ENCODE data around the gene ACOX3. TPM values are rescaled to one million over a fixed set of nuclear protein-coding genes. Genes with fewer than 3 reads are reported as not detected.

The ACOX3 gene
- total and polyA plus RNA-seq, 9 of the 15 experiments (the other 6 are each of a cell fraction or from before 2014, with no cell fraction given): 0.68 to 7.3 (median 3.7) TPM

DNA sequence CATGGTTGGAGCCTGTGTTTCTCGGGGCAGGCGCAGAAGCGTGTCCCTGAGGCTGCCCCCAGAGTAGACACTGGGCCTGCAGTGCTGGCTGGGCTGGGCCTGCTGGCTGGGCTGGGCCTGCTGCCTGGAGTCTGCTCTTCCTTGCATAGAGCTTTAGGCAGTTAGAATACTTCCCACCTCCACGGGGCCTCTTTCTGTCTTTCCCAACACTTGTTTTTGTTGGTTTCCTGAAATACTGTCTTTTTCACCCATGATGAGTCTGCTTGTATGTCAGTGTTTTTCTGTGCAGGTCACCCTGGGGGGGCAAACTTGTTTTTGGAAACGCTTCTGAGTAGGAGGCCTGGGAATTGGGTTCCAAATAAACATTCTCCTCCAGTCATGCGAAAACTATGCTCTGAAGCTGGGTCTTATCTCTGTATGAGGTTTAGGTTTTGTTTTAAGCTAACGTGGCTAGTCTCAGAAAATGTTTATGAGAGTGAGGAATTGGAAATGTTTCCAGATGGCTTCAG is 32.2 kb upstream of the ACOX3 start:
- TF ChIP-seq, protein P1, sequence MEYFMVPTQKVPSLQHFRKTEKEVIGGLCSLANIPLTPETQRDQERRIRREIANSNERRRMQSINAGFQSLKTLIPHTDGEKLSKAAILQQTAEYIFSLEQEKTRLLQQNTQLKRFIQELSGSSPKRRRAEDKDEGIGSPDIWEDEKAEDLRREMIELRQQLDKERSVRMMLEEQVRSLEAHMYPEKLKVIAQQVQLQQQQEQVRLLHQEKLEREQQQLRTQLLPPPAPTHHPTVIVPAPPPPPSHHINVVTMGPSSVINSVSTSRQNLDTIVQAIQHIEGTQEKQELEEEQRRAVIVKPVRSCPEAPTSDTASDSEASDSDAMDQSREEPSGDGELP (CRISPR knock-in tag; IDR thresholded peaks at IDR 0.05; ENCODE audit: borderline replicate concordance): no peak
- peak; percentile 2 for TF ChIP-seq WHSC1 (IDR thresholded peaks at IDR 0.05; ENCODE audit: low read length)
- TF ChIP-seq SMAD4 (CRISPR knock-in tag; conservative IDR thresholded peaks at IDR 0.05): peak; percentile 5; the same call in 1 of the 2 replicates
- no peak for TF ChIP-seq NFXL1 (CRISPR knock-in tag; IDR thresholded peaks at IDR 0.05)
- no peak for TF ChIP-seq PTRF (tag; IDR thresholded peaks at IDR 0.05)
- no peaks in the 10 kb centered on the region for H3K79me2 ChIP-seq (ENCODE audit: control insufficient read depth, insufficient read depth, low read length)
- WGBS (ENCODE audit: insufficient coverage, low coverage, missing lambda C conversion rate): 64% methylated on average over 7 of the region's 7 CpGs
- BruUV-seq (replicated peaks): no TSS peak
- H3K9ac ChIP-seq (ENCODE audit: insufficient read depth in 1 of 2, low read depth in 2 of 2, low read length in 2 of 2): peak overlapping the region in 1 of 2 experiments; percentile 36; a peak in 2 of 4 replicates
- POLR2A ChIA-PET: interaction anchor here (0.7 to 1.6 kb wide), 4 partner anchors 8 to 121 kb away, joined by 3 to 9 read pairs (median 4); no protein-coding TSS in a partner anchor
- intact Hi-C loops (cut with micrococcal nuclease) (no loop called here), in situ Hi-C loops (cut with MboI) (no loop called here)
- H3K27ac ChIP-seq (ENCODE audit: extremely low read depth, low read depth, low read length): no peak overlapping the region
- H2AFZ ChIP-seq (ENCODE audit: low read depth, low read length): no peak overlapping the region
- H3K27me3 ChIP-seq (ENCODE audit: control insufficient read depth in 2 of 2, insufficient read depth in 2 of 2, low read length in 2 of 2): no peaks in the 10 kb centered on the region
- H3K36me3 ChIP-seq (ENCODE audit: control insufficient read depth, insufficient read depth, low read length): peaks cover 51% of the 10 kb centered on the region; the same call in 1 of the 3 replicates
- H3K4me1 ChIP-seq (replicated peaks in 1 of 2; ENCODE audit: control insufficient read depth in 2 of 2, insufficient read depth in 2 of 2, low read length in 2 of 2): peaks cover 0 to 43% of the 10 kb centered on the region in 2 experiments; a peak in 4 of 5 replicates
- CTCF ChIA-PET (ENCODE audit: low intra/inter-chr PET ratio): no interaction called here
- no peaks in the 10 kb centered on the region for H3K9me3 ChIP-seq (replicated peaks; ENCODE audit: control insufficient read depth, insufficient read depth, low read depth, low read length)
- no peak for DNase-seq (ENCODE audit: extremely low read depth in 1 of 4, low spot score in 3 of 4)
- no peak for FAIRE-seq
- no peak overlapping the region for H3K4me3 ChIP-seq
- no peak; the same call in 2 of the 3 replicates for ATAC-seq
- H3K9me1 ChIP-seq (ENCODE audit: control insufficient read depth, insufficient read depth, low read length): no peaks in the 10 kb centered on the region
- H3K4me2 ChIP-seq (ENCODE audit: insufficient read depth, low read length): no peak overlapping the region
- 0 out of 2 replicates have a peak, but pooled peaks cover 3% of the 10 kb centered on the region for H4K20me1 ChIP-seq (replicated peaks; ENCODE audit: control insufficient read depth, insufficient read depth, low read length)

Measured in K562 (cell line).